Transverse colon (tissue), 4 donors: ENCODE data around the gene TCF19. TPM values are rescaled to one million over a fixed set of nuclear protein-coding genes. Genes with fewer than 3 reads are reported as not detected.
A peak's percentile ranks its signal among the peaks of the same experiment; 100 is the strongest.

Experiments used
- DNase-seq: peaks from one replicate; pipeline ENCODE4 v3.0.0-alpha.2; 2019
- H3K27ac ChIP-seq, 4 donors: fragments of 200-600 bp; sonication (generic); 2 replicates each; pipeline ENCODE4 v1.5.1; 2016 to 2018; ENCODE audit warnings: inconsistent platforms in 4 of 4
- H3K27me3 ChIP-seq: fragments of 200-600 bp; sonication (generic); 2 replicates; pipeline ENCODE4 v1.5.1; 2017; ENCODE audit warnings: inconsistent platforms
- H3K36me3 ChIP-seq, 4 donors: fragments of 200-600 bp; sonication (generic); 2 replicates each; pipeline ENCODE4 v1.5.1; 2017 to 2019; ENCODE audit warnings: inconsistent platforms in 4 of 4
- H3K4me1 ChIP-seq, 4 donors: fragments of 200-600 bp; sonication (generic); 2 replicates each; pipeline ENCODE4 v1.5.1; 2017 to 2020; ENCODE audit warnings: inconsistent platforms in 4 of 4
- H3K4me3 ChIP-seq, 4 donors: fragments of 200-600 bp; sonication (generic); 1 replicate in 1 of 4; 2 replicates in 3 of 4; pipeline versions ENCODE4 v1.5.1 to v1.6.1; 2017 to 2019; ENCODE audit warnings: inconsistent platforms in 4 of 4
- H3K9me3 ChIP-seq, 2 donors: fragments of 200-600 bp; sonication (generic); 2 replicates each; pipeline ENCODE4 v1.5.1; 2017 to 2019; ENCODE audit warnings: inconsistent platforms in 2 of 2
- EP300 ChIP-seq: sonication (generic); formaldehyde crosslinking; IDR thresholded peaks from one replicate; pipeline ENCODE4 v1.6.1; 2017; ENCODE audit warnings: antibody characterized with exemption, low read depth
- POLR2A ChIP-seq: fragments of 450-650 bp; IDR thresholded peaks from one replicate; pipeline ENCODE4 v1.6.1; 2016; ENCODE audit warnings: antibody characterized with exemption, mild to moderate bottlenecking, moderate library complexity
- POLR2AphosphoS5 ChIP-seq, 3 donors: sonication (generic); formaldehyde crosslinking; IDR thresholded peaks; one replicate each; pipeline ENCODE4 v1.6.1; 2016; ENCODE audit warnings: antibody characterized with exemption in 3 of 3
- WGBS, 2 donors: methylation state at CpG; one replicate each; pipeline ENCODE4 v1.1.5; 2018; ENCODE audit warnings: low coverage in 1 of 2; 5-methylcytosine and 5-hydroxymethylcytosine counted together
- in situ Hi-C, 4 donors: fragments of 200-750 bp; cut with MboI; loops; one replicate each; pipeline versions ENCODE4 v1.15.0 to v1.15.1; 2017; ENCODE audit warnings: low sequenced_read_pairs in 3 of 4, low pct_ligation_motif_present in 1 of 4, low pct_unique_long_range_greater_than_20kb in 1 of 4
- intact Hi-C: fragments of 100-400 bp; cut with DNase I; formaldehyde crosslinking; loops from one replicate; pipeline ENCODE4 v1.15.1; 2023; ENCODE audit warnings: low total_unique reads
- total RNA-seq, 4 donors: library from RNA; depleted of rRNA; stranded (reverse); fragments of >200 nt; gene quantifications; one replicate each; pipeline ENCODE4 v1.1.0, GENCODE V29; 2016
- TF ChIP-seq, protein P1 (sequence below), 5 experiments: fragments of 200-600 bp in 3 of 5; fragments of 450-650 bp in 2 of 5; sonication (generic) in 3 of 5; IDR thresholded peaks; 1 replicate in 2 of 5; 2 replicates in 3 of 5; pipeline ENCODE4 v1.5.1; 2016 to 2017; ENCODE audit warnings: antibody characterized with exemption in 5 of 5, inconsistent platforms in 3 of 5, mild to moderate bottlenecking in 2 of 5, moderate library complexity in 1 of 5

TCF19 gene
- total RNA-seq, 4 donors from 2014 or later, result 1.6 to 5.2 (median 3.1) TPM

DNA sequence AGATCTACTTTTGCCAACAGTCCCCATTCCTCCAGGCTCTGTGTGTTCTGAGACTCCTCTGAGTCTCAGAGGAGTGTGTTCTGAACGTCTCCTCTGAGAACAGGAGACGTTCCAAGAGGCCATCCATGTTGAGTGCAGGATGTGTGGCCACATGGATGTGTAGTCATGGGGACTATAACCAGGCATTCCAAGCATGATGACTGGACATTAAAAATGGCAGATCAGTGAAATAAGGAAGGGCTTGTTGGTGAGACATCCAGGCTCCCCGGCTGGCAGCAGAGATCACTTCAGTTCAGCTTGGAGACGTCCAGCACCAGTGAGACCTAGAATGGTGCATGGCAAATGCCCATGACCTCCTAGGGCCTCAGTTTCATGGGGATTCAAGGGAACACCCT, 46.4 kb downstream of the TCF19 start:
- Histone ChIP-seq H3K36me3 (no peaks in the 10 kb centered on the region), H3K4me3 (peak overlapping the region in 1 of 4 donors; percentile 61), H3K27me3 (no peaks in the 10 kb centered on the region), H3K4me1 (peaks cover 20 to 47% (median 30%) of the 10 kb centered on the region in 4 donors), H3K9me3 (no peaks in the 10 kb centered on the region), H3K27ac (peak overlapping the region; percentile 85 to 94 (median 92))
- in situ Hi-C loops, result no loop called here
- intact Hi-C loops, result no loop called here
- 60 to 92% methylated on average over 1 to 4 of the region's 4 CpGs for WGBS, 2 donors
- DNase-seq, result no peak
- no peak for TF ChIP-seq POLR2AphosphoS5 (IDR thresholded peaks at IDR 0.05)
- no peak for TF ChIP-seq EP300
- TF ChIP-seq, protein P1, sequence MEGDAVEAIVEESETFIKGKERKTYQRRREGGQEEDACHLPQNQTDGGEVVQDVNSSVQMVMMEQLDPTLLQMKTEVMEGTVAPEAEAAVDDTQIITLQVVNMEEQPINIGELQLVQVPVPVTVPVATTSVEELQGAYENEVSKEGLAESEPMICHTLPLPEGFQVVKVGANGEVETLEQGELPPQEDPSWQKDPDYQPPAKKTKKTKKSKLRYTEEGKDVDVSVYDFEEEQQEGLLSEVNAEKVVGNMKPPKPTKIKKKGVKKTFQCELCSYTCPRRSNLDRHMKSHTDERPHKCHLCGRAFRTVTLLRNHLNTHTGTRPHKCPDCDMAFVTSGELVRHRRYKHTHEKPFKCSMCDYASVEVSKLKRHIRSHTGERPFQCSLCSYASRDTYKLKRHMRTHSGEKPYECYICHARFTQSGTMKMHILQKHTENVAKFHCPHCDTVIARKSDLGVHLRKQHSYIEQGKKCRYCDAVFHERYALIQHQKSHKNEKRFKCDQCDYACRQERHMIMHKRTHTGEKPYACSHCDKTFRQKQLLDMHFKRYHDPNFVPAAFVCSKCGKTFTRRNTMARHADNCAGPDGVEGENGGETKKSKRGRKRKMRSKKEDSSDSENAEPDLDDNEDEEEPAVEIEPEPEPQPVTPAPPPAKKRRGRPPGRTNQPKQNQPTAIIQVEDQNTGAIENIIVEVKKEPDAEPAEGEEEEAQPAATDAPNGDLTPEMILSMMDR (IDR thresholded peaks at IDR 0.05), result no peak
- TF ChIP-seq POLR2A, result no peak

DNA sequence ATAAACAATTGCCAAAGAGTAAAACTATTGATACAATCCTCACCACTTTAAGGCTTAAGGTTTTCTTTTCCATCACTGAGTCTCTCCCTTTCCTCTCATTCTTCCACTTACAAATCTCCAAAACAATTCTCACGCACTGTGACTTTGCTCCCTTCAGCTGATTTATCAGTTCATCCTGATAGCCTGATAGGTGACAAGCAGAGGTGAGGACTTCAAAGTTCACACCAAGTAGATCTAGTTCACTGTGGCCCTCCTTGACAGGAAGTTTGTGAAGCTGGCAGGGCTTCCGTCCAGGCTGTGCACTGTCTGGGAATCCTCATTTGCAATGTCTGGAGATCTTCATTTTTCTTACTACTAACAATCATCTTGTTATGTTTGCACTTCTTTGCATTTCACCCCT, 47.2 kb downstream of the TCF19 start:
- in situ Hi-C loops, result no loop called here
- 84 to 100% methylated on average over 2 of the region's 2 CpGs for WGBS, 2 donors
- Histone ChIP-seq H3K4me1 (peaks cover 20 to 41% (median 30%) of the 10 kb centered on the region in 4 donors), H3K9me3 (no peaks in the 10 kb centered on the region), H3K27me3 (no peaks in the 10 kb centered on the region), H3K4me3 (no peak overlapping the region), H3K36me3 (no peaks in the 10 kb centered on the region), H3K27ac (peak overlapping the region in 1 of 4 donors; percentile 34)
- TF ChIP-seq POLR2AphosphoS5 (IDR thresholded peaks at IDR 0.05) (no peak), POLR2A (no peak), EP300 (no peak)
- TF ChIP-seq, protein P1 (IDR thresholded peaks at IDR 0.05), result no peak
- intact Hi-C loops, result no loop called here
- no peak for DNase-seq

DNA sequence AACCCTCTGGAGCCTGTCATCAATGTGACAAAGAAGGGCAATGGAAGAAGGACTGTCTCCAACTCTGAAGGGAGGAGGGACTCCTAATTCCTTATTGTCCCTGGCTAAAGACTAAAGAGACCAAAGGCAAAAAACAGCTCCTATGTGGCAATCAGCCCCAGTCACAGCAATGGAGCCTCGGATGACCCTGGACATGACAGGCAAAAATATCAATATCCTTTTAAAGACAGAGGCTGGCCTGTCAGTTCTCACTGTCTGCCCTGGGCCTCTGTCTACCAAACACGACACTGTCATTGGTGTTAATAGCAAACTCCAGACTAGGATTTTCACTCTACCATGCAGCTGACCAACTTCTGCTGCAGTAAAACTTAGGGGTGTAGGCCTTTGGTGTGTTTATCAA, 50.1 kb downstream of the TCF19 start:
- Histone ChIP-seq H3K9me3 (no peaks in the 10 kb centered on the region), H3K27ac (peak overlapping the region in 1 of 4 donors; percentile 33), H3K27me3 (no peaks in the 10 kb centered on the region), H3K4me3 (no peak overlapping the region), H3K36me3 (no peaks in the 10 kb centered on the region), H3K4me1 (peaks cover 6 to 24% (median 14%) of the 10 kb centered on the region in 4 donors)
- intact Hi-C loops, result no loop called here
- TF ChIP-seq, protein P1 (IDR thresholded peaks at IDR 0.05), result no peak
- TF ChIP-seq POLR2AphosphoS5 (IDR thresholded peaks at IDR 0.05), result no peak
- no peak for TF ChIP-seq EP300
- no peak for TF ChIP-seq POLR2A
- WGBS, 2 donors, result 50 to 68% methylated on average over 1 to 2 of the region's 2 CpGs
- in situ Hi-C loops, result no loop called here
- no peak for DNase-seq

DNA sequence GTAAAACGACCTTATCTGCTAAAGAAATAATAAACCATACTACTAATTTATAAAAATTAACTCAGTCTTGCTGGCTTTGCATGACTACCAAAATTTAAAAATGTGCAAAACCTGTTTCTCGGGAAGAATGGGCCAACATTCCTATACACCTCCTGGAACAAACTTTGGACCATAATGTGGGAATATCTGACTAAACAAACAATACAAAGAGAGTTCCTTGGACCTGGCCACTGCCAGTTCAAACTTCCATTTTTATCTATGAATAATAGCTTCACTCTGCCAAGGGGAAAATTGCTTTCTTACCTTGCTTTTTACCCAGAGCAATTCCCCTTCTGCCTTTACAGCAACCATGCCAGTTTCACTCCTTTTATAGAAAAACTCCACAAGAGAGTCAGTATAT, 50.7 kb downstream of the TCF19 start:
- no peak overlapping the region for H3K4me3 ChIP-seq
- H3K27ac ChIP-seq, result peak overlapping the region in 1 of 4 donors; percentile 33
- in situ Hi-C loops, result no loop called here
- H3K27me3 ChIP-seq, result no peaks in the 10 kb centered on the region
- intact Hi-C loops, result no loop called here
- no peak for TF ChIP-seq EP300
- TF ChIP-seq, protein P1 (IDR thresholded peaks at IDR 0.05), result no peak
- TF ChIP-seq POLR2AphosphoS5 (IDR thresholded peaks at IDR 0.05), result no peak
- TF ChIP-seq POLR2A, result no peak
- no peaks in the 10 kb centered on the region for H3K36me3 ChIP-seq
- DNase-seq, result no peak
- peaks cover 4 to 19% (median 10%) of the 10 kb centered on the region in 4 donors for H3K4me1 ChIP-seq
- no peaks in the 10 kb centered on the region for H3K9me3 ChIP-seq
- WGBS, 2 donors, result 33 to 35% methylated on average over 2 of the region's 2 CpGs
